ENCODE data around the gene NF1.

DNA sequence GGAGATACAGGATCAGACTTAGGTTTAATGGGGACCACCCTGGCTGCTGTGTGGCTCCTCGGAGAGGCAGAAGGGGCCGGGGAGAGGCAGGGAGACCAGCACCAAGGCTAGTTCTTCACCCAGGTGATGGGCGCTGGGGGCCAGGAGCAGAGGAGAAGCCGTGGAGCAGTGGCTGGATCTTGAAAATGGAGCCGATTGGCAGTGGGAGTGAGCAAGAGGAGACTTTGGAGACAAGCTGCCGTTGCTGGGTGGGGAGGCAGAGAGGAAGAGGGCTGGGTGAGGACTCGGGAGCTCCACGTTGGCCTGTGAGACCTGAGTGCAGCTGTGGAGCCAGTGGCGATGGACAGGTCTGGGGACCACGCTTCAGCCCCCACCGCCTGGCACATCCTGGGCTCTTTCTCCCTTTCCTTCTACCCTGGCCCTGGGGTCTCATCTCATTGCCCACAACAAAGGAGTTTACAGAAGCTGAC, 305.7 kb downstream of the NF1 start:
- TF ChIP-seq, protein P1, sequence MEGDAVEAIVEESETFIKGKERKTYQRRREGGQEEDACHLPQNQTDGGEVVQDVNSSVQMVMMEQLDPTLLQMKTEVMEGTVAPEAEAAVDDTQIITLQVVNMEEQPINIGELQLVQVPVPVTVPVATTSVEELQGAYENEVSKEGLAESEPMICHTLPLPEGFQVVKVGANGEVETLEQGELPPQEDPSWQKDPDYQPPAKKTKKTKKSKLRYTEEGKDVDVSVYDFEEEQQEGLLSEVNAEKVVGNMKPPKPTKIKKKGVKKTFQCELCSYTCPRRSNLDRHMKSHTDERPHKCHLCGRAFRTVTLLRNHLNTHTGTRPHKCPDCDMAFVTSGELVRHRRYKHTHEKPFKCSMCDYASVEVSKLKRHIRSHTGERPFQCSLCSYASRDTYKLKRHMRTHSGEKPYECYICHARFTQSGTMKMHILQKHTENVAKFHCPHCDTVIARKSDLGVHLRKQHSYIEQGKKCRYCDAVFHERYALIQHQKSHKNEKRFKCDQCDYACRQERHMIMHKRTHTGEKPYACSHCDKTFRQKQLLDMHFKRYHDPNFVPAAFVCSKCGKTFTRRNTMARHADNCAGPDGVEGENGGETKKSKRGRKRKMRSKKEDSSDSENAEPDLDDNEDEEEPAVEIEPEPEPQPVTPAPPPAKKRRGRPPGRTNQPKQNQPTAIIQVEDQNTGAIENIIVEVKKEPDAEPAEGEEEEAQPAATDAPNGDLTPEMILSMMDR (IDR thresholded peaks at IDR 0.05) = no peak
- TF ChIP-seq POLR2AphosphoS5 (IDR thresholded peaks at IDR 0.05) = no peak
